ENCODE measurements around the gene ALK.

Gene ALK

GRCh38 chr2:29650631-29651097 is 270.7 kb downstream of the ALK start:
- DNase-seq (ENCODE audit: low spot score) = no peak

DNA sequence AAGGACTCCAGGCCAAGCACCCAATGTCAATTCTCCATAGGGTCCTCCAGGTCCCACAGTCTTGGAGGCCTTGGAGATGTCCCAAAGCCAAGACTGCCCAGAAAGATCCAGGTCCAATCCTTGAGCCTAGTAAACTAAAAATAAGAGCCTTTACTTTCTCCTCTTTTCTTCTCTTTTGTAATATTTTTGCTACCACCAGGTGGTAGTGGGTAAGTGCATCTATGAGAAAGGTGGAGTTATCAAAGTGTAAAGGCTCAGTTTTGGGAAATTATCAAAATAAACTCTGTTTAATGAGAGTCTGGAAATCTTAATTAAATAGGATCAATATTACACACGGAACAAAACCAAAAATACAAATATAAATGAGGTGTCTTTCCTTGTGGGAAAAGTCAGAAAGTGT is 276.4 kb downstream of the ALK start:
- DNase-seq (ENCODE audit: low spot score) = no peak

- no peak for DNase-seq (ENCODE audit: low spot score)
These were observed 278.2 kb downstream of the ALK start for GRCh38 chr2:29643196-29643595.

DNA sequence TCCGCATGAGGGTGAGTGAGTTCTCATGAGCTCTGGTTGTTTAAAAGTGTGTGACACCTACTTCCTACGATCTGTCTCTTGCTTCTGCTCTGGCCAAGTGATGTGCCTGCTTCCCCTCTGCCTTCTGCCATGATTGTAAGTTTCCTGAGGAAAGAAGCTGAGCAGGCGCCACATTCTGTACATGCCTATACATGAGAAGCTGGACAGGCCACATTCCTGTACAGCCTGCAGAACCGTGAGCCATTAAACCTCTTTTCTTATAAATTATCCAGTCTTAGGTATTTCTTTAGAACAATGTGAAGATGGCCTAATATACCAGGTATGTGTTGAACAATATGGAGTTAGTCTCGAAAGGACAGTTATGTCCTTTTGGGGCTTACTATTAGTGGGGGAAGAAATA is 281.0 kb downstream of the ALK start:
- no peak for DNase-seq (ENCODE audit: low spot score)

DNA sequence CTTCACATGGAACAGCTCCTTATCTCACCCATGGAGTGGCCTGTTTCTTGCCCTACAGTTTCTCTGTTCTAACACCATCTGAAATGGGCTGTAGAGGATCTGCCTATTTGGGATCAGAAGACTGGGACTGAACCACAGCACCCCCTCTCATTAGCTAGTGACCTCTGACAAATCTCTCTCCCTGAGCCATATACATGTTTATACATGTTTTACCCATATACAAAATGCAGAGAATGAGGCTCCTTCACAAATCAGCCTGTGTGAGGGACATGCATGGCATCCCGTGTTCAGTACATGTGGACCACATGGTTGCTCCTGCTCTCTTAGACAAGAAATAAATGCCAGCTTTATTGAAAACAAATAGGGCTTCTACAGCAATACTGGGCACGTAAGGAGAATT is 282.7 kb downstream of the ALK start:
- no peak for DNase-seq (ENCODE audit: low spot score)

GRCh38 chr2:29634916-29635315 is 286.5 kb downstream of the ALK start:
- no peak for DNase-seq (ENCODE audit: low spot score)

DNA sequence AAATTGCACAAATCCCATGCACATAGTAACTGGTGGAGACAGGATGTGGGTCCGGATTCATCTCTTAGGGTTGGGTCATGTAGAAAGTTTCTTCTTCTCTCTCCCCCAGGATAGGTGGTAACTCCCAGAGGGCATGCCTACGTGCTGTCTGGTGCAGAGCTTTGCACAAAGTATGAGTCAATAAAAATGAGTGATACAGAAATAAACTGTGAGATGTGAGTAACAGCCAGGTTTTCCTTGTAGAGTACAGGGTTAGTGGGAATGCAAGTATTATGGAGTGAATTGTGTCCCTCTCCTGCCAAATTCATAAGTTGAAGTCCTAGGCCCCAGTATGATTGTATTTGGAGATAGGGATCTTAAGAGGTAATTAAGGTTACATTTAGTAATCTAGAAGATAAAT is 289.4 kb downstream of the ALK start:
- no peak for DNase-seq (ENCODE audit: low spot score)

DNA sequence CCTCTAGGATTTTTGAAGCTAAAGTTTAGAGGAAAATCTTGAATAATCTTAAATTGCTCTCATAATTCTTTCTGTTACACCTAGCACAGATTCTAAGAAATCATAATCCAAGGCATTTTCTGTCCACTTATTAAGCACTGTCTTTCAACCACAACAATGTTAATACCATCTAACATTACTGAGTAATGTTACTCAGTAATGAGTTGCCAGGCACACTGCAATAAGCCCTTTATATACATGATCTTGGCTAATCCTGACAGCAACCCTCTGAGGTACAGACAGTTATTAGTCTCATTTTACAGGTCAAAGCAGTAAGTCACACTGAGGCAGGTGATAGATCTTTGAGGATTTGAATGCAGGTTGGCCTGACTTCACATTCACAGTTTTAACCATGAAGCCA is 291.9 kb downstream of the ALK start:
- no peak for DNase-seq (ENCODE audit: low spot score)

DNA sequence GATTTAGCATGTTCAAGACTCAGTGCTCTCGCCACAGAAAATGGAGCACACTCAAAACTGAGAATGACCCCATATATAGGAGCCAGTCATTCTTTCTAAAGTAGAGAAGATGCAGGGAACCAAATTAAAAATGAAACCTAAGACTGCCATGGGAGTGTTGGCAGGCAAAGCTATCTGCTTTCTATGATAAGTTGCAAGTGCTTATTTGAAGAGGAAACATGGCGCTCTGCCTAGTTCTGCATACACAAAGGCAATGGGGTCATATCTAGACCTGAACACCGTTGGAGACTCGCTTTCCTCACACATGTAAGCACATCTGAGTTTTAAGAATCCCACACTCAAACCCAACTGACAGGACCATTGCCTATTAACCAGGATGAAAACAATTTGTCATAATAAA is 292.5 kb downstream of the ALK start:
- no peak for DNase-seq (ENCODE audit: low spot score)

- DNase-seq (ENCODE audit: low spot score) = no peak
These were observed 293.2 kb downstream of the ALK start for GRCh38 chr2:29628108-29628745.

GRCh38 chr2:29627279-29627711 is 294.1 kb downstream of the ALK start:
- no peak for DNase-seq (ENCODE audit: low spot score)

DNA sequence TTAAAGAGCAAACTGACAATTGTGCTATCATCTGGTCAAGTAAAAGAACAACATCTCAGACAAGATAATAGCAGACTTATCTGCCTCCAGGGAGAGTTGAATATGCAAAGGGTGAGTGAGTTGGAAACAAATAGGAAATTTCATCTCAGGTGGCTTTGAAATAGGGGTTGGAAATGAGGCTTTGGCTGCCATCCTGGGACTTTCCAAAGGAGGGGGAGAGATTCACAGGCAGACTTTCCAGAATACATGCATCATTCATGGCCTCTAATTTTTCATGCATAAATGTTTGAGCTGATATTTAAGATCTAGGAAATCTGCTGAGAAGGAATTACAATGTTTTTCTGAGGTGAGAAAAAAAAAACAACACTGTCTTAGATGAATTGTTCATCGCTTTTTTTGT is 300.5 kb downstream of the ALK start:
- no peak for DNase-seq (ENCODE audit: low spot score)

GRCh38 chr2:29619689-29620088 is 301.7 kb downstream of the ALK start:
- DNase-seq (ENCODE audit: low spot score) = no peak

- no peak for DNase-seq (ENCODE audit: low spot score)
These were observed 303.4 kb downstream of the ALK start for GRCh38 chr2:29618024-29618423.

DNA sequence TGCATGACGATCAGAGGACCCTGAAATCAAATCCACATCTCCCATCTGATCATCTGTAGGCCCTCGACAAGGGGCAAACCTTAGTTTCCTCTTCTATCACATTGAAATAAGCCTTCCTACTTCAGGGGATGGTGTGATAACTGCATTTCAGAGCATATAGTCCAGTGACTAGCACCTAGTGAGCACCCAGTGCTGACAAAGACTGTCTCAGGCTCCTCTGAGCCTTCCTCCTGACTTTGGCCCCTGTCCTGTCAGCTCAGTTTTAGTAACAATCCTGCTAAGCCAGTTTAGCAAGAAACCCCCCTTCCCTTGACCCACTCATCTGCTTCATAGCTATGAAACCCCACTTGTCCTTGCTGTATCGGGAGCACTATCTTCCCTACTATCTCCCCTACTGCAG is 304.0 kb downstream of the ALK start:
- DNase-seq (ENCODE audit: low spot score) = no peak

DNA sequence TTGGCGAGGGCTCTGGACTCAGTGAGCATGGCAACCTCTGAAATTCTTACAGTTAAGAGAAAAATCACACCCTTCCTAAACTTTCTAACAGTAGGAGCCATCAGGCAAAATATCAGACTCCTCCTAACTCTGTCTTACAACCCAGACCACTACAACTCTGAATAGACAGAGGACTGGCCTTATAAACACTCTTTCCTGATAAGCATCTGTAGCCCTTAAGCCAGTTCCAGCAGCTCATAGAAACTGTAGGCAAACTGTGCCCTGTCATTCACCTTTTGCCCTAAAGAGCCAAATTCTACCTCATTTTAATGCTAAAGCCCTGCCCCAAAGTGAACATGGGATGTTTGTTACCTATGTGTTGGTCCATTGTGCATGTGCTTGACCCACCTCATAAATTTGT is 304.8 kb downstream of the ALK start:
- no peak for DNase-seq (ENCODE audit: low spot score)

DNA sequence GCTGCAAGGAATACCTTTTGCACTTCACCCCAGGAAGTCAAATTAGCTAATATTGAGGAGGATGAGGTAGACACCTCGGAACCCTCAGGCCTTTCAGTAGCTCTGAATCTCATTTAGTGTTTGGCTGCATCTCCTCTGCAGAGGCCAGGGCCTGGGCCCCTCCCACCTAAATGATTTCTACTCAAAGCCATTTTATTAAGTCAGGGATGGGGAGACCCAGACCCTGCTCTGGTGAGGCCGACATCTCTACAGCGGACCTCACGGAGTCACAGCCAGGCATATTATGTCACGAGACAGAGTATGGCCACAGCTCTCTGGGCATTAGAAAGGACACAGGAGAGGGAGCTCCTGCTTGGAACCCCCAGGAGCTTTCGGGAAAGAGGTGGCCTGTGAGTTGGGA is 305.5 kb downstream of the ALK start:
- no peak for DNase-seq (ENCODE audit: low spot score)

DNA sequence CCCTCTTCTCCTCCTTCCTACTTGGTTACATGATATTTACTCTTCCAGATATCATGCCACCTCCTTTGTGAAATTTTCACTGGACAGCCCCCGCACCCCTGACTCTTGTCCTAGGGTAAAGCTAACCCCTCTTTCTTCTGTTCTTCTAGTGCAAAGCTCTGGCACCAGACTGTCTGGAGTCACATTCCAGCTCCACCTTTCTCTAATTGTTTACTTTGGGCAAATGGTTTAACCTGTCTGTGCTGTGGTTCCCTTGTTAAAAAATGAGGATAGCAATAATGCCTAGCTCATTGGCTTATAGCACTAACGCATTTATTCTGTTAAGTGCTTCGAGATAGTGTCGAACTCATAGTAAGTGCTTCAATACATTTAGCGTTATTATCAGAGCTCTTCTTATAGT is 306.2 kb downstream of the ALK start:
- no peak for DNase-seq (ENCODE audit: low spot score)

GRCh38 chr2:29614295-29614830 is 307.0 kb downstream of the ALK start:
- no peak for DNase-seq (ENCODE audit: low spot score)

DNA sequence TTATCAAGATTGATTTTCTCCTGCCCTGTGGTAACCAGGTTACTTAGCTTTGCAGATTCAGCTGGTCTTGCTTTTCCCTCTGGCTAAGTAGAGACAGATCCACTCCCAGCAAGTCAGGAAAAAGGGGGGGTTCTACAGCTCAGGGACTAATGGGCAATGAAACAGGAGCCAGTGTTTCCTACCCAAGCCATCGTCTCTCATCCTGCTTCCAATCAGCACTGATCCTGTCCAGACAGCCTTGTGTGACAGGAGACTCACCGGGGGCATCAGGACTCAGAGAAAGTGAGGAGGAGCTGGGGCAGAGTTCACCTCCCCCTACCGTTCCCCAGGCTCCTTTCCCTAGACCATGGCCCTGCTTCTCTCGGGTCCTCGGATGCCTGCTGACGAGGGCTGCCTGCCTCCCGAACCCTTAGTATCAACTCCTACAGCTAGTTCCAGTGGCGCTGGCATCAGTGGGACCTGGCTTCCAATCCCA is 307.6 kb downstream of the ALK start:
- no peak for DNase-seq (ENCODE audit: low spot score)

DNA sequence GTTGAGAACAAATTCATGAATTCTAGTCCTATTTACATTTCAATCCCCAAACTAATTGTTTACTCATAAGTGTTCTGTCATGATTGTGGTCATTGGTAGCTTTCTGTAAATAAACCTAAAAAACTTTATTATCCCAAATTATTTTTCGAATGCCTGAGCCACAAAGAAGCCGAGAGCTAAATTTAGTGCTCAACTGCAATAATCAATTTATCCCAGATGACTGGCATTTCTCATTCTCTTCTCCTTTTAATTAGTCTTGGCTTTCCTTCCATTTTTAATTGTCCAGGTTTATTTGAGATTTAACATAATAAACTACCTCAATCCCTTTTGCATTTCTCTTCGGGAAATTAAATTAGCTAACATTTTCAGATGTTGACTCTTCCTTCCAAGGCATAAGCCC is 308.3 kb downstream of the ALK start:
- DNase-seq (ENCODE audit: low spot score) = no peak

GRCh38 chr2:29612568-29612967 is 308.8 kb downstream of the ALK start:
- DNase-seq (ENCODE audit: low spot score) = no peak

- DNase-seq (ENCODE audit: low spot score) = no peak
These were observed 309.5 kb downstream of the ALK start for GRCh38 chr2:29611850-29612249.

GRCh38 chr2:29611261-29611660 is 310.1 kb downstream of the ALK start:
- no peak for DNase-seq (ENCODE audit: low spot score)

All from cerebellar cortex (tissue), 1 donor.